GM21447 (cell line): Measurements from ENCODE around the gene STARD3.
"Not testable (repeated sequence)": the region's sequence is repeated elsewhere in the genome, so short reads cannot be mapped to it uniquely, and the experiment has no call there.

Experiments
- ATAC-seq: cut with Tn5 transposase; IDR thresholded peaks from one replicate; pipeline ENCODE4 v1.9.1; 2021; ENCODE audit not compliant: unreplicated experiment

Gene STARD3

GRCh38 chr17:39636927-39637736, at the start of gene STARD3:
Gene STARD3 (plus strand): TSS chr17:39637144. CDS start chr17:39653532, 16,388 bp downstream.
- ATAC-seq = peak; percentile 78

- ATAC-seq = not testable (repeated sequence)
These were observed 46.8 kb upstream of the STARD3 start for GRCh38 chr17:39590180-39590579.

- ATAC-seq = no peak
These were observed 44.7 kb upstream of the STARD3 start for GRCh38 chr17:39591958-39592954.

GRCh38 chr17:39593371-39593770, 43.6 kb upstream of the STARD3 start:
- no peak for ATAC-seq

GRCh38 chr17:39595294-39595693, 41.6 kb upstream of the STARD3 start:
- no peak for ATAC-seq

GRCh38 chr17:39595928-39596510, 40.9 kb upstream of the STARD3 start:
- ATAC-seq = no peak

GRCh38 chr17:39596543-39597267, 40.2 kb upstream of the STARD3 start:
- ATAC-seq = no peak

- ATAC-seq = no peak
These were observed 39.4 kb upstream of the STARD3 start for GRCh38 chr17:39597372-39598046.

GRCh38 chr17:39598047-39598481, 38.9 kb upstream of the STARD3 start:
- no peak for ATAC-seq

- ATAC-seq = no peak
These were observed 38.3 kb upstream of the STARD3 start for GRCh38 chr17:39598630-39599003.

- ATAC-seq = no peak
These were observed 37.8 kb upstream of the STARD3 start for GRCh38 chr17:39599004-39599664.

- ATAC-seq = no peak
These were observed 37.2 kb upstream of the STARD3 start for GRCh38 chr17:39599665-39600231.

GRCh38 chr17:39600288-39600996, 36.5 kb upstream of the STARD3 start:
- no peak for ATAC-seq

GRCh38 chr17:39600997-39601597, 35.8 kb upstream of the STARD3 start:
- ATAC-seq = no peak

- ATAC-seq = no peak
These were observed 35.0 kb upstream of the STARD3 start for GRCh38 chr17:39601758-39602532.

GRCh38 chr17:39602533-39603303, 34.2 kb upstream of the STARD3 start:
- no peak for ATAC-seq
